Hepatocyte (in vitro differentiated cells): ENCODE measurements around the gene TAL1. TPM values are rescaled to one million over a fixed set of nuclear protein-coding genes. Genes with fewer than 3 reads are reported as not detected.

Source experiments
- DNase-seq: peaks from one replicate; pipeline ENCODE4 v3.0.0-alpha.2; 2016; ENCODE audit warnings: low spot score
- H2AFZ ChIP-seq: fragments of 200-600 bp; sonication (generic); 2 replicates; pipeline ENCODE4 v1.6.0; 2016; ENCODE audit warnings: antibody characterized with exemption, mild to moderate bottlenecking
- H3K27ac ChIP-seq: fragments of 200-600 bp; sonication (generic); 2 replicates; pipeline ENCODE4 v1.5.1; 2016; ENCODE audit warnings: mild to moderate bottlenecking
- H3K27me3 ChIP-seq: fragments of 200-600 bp; sonication (generic); 2 replicates; pipeline ENCODE4 v1.6.1; 2016
- H3K36me3 ChIP-seq: fragments of 200-600 bp; sonication (generic); replicated peaks from 2 replicates; pipeline ENCODE4 v1.5.1; 2016; ENCODE audit warnings: low read depth; ENCODE audit not compliant: insufficient read depth
- H3K4me1 ChIP-seq: fragments of 200-600 bp; sonication (generic); 2 replicates; pipeline ENCODE4 v1.5.1; 2016; ENCODE audit warnings: mild to moderate bottlenecking, moderate library complexity; ENCODE audit not compliant: insufficient read depth
- H3K4me2 ChIP-seq: fragments of 200-600 bp; sonication (generic); 2 replicates; pipeline ENCODE4 v1.6.0; 2016
- H3K4me3 ChIP-seq: fragments of 200-600 bp; sonication (generic); 2 replicates; pipeline ENCODE4 v1.5.1; 2016; ENCODE audit warnings: mild to moderate bottlenecking
- H3K79me2 ChIP-seq: fragments of 200-600 bp; sonication (generic); 2 replicates; pipeline ENCODE4 v1.6.0; 2017; ENCODE audit warnings: mild to moderate bottlenecking
- H3K9me2 ChIP-seq: fragments of 200-600 bp; sonication (generic); replicated peaks from 2 replicates; pipeline ENCODE4 v1.6.0; 2017; ENCODE audit warnings: mild to moderate bottlenecking; ENCODE audit not compliant: insufficient read depth
- H3K9me3 ChIP-seq: fragments of 200-600 bp; sonication (generic); 2 replicates; pipeline ENCODE4 v1.5.1; 2016; ENCODE audit warnings: low read depth, mild to moderate bottlenecking
- H4K20me1 ChIP-seq: fragments of 200-600 bp; sonication (generic); 2 replicates; pipeline ENCODE4 v1.6.0; 2016; ENCODE audit warnings: mild to moderate bottlenecking; ENCODE audit not compliant: insufficient read depth, poor library complexity, severe bottlenecking
- EZH2 ChIP-seq: fragments of 200-600 bp; sonication (generic); IDR thresholded peaks from 2 replicates; pipeline ENCODE4 v1.6.1; 2016; ENCODE audit warnings: antibody characterized with exemption, mild to moderate bottlenecking, borderline replicate concordance
- EZH2phosphoT487 ChIP-seq: fragments of 200-600 bp; sonication (generic); IDR thresholded peaks from one replicate; pipeline ENCODE4 v1.6.1; 2018; ENCODE audit warnings: antibody characterized with exemption, mild to moderate bottlenecking, low read depth, moderate library complexity; ENCODE audit not compliant: unreplicated experiment, severe bottlenecking
- WGBS: methylation state at CpG from one replicate; pipeline ENCODE4 v1.1.6; 2016; ENCODE audit warnings: low lambda C conversion rate; ENCODE audit errors: missing lambda C conversion rate; 5-methylcytosine and 5-hydroxymethylcytosine counted together
- polyA plus RNA-seq: library from polyadenylated mRNA; unstranded; fragments of >200 nt; fragmentation: Nextera tagmentation; extraction: Ambion mirVana; gene quantifications from 2 replicates; pipeline ENCODE4 v1.2.1, GENCODE V29; 2016
- total RNA-seq: library from RNA; depleted of rRNA; stranded (reverse); fragments of >200 nt; gene quantifications from 2 replicates; pipeline ENCODE4 v1.2.3, GENCODE V29; 2014
- TF ChIP-seq, protein P1 (sequence below): fragments of 200-600 bp; sonication (generic); IDR thresholded peaks from 2 replicates; pipeline ENCODE4 v1.5.1; 2016; ENCODE audit warnings: antibody characterized with exemption, mild to moderate bottlenecking; ENCODE audit not compliant: poor library complexity

The TAL1 gene
- total and polyA plus RNA-seq, 2 experiments from 2014 or later = 0.13 TPM; not detected in 1

DNA sequence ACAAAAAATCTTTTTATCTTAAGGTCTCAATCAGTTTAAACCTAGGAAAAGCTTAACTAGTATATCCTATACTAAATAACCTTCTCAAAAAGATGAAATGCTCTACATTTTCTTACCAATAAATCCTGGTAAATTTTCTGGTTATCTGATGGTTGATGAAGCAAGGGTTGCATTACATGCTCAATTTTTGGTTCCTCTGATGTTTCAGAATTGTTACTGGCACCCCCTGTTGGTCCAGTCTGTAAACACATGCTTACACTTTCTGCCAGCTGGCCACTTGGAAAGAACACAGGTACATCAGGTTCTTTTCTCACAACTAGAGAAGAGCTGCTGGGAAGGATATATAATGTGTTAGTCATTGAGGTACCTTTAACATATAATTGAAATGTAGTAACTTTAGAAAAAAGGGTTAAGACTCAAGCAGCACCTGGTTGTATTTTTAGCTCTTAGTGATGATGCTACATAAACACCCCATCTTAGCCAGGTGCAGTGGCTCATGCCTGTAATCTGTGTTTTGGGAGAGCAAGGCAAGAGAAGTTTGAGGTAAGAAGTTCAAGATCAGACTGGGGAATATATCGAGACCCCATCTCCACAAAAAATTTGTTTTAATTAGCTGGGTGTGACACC lies 30.9 kb upstream of the TAL1 start:
- Histone ChIP-seq H3K4me3 (no peak overlapping the region), H3K27ac (no peak overlapping the region), H3K9me3 (no peaks in the 10 kb centered on the region), H3K79me2 (no peaks in the 10 kb centered on the region), H3K9me2 (no peaks in the 10 kb centered on the region), H4K20me1 (no peaks in the 10 kb centered on the region), H2AFZ (no peak overlapping the region), H3K4me2 (no peak overlapping the region), H3K36me3 (no peaks in the 10 kb centered on the region), H3K27me3 (no peaks in the 10 kb centered on the region), H3K4me1 (no peaks in the 10 kb centered on the region)
- no peak for TF ChIP-seq EZH2
- TF ChIP-seq, protein P1, sequence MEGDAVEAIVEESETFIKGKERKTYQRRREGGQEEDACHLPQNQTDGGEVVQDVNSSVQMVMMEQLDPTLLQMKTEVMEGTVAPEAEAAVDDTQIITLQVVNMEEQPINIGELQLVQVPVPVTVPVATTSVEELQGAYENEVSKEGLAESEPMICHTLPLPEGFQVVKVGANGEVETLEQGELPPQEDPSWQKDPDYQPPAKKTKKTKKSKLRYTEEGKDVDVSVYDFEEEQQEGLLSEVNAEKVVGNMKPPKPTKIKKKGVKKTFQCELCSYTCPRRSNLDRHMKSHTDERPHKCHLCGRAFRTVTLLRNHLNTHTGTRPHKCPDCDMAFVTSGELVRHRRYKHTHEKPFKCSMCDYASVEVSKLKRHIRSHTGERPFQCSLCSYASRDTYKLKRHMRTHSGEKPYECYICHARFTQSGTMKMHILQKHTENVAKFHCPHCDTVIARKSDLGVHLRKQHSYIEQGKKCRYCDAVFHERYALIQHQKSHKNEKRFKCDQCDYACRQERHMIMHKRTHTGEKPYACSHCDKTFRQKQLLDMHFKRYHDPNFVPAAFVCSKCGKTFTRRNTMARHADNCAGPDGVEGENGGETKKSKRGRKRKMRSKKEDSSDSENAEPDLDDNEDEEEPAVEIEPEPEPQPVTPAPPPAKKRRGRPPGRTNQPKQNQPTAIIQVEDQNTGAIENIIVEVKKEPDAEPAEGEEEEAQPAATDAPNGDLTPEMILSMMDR = peak; percentile 53
- WGBS = 100% methylated on average over 1 of the region's 1 CpG
- peak; percentile 55 for DNase-seq

DNA sequence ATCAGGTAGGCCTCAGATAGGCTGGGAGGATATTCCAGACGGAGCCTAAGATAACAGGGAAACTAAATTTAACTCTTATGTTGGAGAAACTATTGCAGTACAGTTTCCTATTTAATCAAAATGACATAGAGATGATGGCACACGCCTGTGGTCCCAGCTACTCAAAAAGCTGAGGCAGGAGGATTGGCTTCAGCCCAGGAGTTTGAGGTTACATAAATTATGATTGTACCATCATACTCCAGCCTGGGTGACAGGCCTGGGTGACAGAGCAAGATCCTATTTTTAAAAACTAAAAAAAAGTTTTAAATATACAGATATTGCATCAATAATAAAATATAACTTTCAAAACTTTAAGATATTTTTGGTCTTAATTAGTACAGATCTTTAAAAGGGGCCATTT lies 25.2 kb upstream of the TAL1 start:
- Histone ChIP-seq H3K79me2 (no peaks in the 10 kb centered on the region), H4K20me1 (no peaks in the 10 kb centered on the region), H3K36me3 (no peaks in the 10 kb centered on the region), H3K4me1 (no peaks in the 10 kb centered on the region), H2AFZ (no peak overlapping the region), H3K27ac (no peak overlapping the region), H3K27me3 (no peaks in the 10 kb centered on the region), H3K4me3 (no peak overlapping the region), H3K9me3 (no peaks in the 10 kb centered on the region), H3K9me2 (no peaks in the 10 kb centered on the region), H3K4me2 (no peak overlapping the region)
- TF ChIP-seq EZH2 = no peak
- no peak for TF ChIP-seq EZH2phosphoT487
- TF ChIP-seq, protein P1 = no peak
- no peak for DNase-seq
- 84% methylated on average over 2 of the region's 2 CpGs for WGBS

DNA sequence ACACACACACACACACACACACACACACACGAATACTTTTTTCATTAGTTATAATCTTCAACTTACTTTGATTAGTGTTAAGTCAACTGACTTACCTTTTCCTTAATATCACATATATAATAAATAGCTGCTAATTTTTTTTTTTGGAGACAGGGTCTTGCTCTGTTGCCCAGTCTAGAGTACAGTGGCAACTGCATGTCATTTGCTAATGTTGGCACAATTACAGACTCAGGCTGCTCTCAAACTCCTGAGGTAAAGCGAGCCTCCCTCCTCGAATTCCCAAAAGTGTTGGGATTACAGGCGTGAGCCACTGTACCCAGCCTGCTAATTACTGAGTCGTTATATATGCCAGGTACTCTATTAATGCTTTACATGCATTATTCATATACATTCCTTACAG lies 20.8 kb upstream of the TAL1 start:
- Histone ChIP-seq H3K4me1 (no peaks in the 10 kb centered on the region), H3K9me2 (no peaks in the 10 kb centered on the region), H4K20me1 (no peaks in the 10 kb centered on the region), H3K36me3 (no peaks in the 10 kb centered on the region), H3K79me2 (no peaks in the 10 kb centered on the region), H3K9me3 (no peaks in the 10 kb centered on the region), H3K4me2 (no peak overlapping the region), H3K27ac (no peak overlapping the region), H2AFZ (no peak overlapping the region), H3K4me3 (no peak overlapping the region), H3K27me3 (no peaks in the 10 kb centered on the region)
- TF ChIP-seq, protein P1 = no peak
- TF ChIP-seq EZH2phosphoT487 (no peak), EZH2 (no peak)
- no peak for DNase-seq
- WGBS = 96% methylated on average over 5 of the region's 5 CpGs
